M059J (cell line): Measurements from ENCODE around the gene EXPH5. TPM values are rescaled to one million over a fixed set of nuclear protein-coding genes. Genes with fewer than 3 reads are reported as not detected.

Source experiments
- DNase-seq: peaks from one replicate; pipeline ENCODE4 v3.0.0-alpha.2; 2012; ENCODE audit warnings: low read depth
- total RNA-seq: library from RNA; depleted of rRNA; stranded (reverse); fragments of >200 nt; shearing (Covaris generic); gene quantifications from 2 replicates; pipeline ENCODE4 v1.2.3, GENCODE V29; 2014

EXPH5 gene
- total RNA-seq, 1 experiment from 2014 or later = 2.3 TPM

DNA sequence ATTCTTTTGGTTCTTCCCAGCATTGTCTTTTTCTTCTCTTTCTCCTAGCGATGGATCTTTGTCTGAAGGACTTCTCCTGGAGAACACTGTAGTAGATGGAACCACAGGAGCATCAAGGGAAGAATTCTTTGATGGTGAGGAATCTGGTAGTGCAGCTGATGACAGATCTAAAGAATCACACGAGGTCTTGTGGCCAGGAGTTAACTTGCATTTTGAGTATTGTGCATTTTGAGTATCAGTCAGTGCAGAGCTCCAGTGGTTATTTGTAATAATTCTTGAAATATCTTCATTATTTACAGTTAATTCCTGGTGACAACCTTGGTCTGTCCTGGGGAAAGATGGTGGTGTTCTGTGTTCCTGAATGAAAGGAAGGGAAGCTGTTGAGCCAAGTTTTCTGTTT is 80.9 kb downstream of the EXPH5 start:
- no peak for DNase-seq

DNA sequence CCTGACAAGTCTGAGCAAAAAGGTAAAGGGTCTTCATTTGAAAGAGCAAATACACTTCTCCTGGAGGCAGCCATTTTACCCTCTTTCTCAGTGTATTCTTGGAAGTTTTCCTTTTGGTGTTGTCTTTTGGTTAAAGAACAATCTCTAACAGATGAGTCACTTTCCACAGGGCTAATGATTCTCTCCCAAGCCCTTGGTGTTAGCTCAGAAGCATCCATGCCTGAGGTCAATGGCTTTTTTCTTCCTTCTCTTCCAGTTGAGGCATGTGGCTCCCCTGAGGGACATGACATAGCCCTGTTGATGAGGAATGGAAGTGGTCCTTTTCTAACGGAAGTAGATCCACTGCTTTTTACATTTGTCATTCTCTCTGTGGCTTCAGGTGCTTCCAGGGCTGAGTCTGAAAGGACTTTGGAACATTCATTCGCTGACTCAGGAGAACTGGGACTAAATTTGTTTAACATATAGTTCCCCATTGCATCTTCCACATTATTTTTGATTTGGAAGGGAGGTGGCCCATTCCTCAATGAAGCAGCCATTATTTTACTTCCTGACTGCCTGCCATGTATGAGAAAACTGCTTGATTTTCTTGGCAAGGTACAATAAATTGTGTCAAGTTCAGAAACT is 81.6 kb downstream of the EXPH5 start:
- DNase-seq = peak; percentile 95

DNA sequence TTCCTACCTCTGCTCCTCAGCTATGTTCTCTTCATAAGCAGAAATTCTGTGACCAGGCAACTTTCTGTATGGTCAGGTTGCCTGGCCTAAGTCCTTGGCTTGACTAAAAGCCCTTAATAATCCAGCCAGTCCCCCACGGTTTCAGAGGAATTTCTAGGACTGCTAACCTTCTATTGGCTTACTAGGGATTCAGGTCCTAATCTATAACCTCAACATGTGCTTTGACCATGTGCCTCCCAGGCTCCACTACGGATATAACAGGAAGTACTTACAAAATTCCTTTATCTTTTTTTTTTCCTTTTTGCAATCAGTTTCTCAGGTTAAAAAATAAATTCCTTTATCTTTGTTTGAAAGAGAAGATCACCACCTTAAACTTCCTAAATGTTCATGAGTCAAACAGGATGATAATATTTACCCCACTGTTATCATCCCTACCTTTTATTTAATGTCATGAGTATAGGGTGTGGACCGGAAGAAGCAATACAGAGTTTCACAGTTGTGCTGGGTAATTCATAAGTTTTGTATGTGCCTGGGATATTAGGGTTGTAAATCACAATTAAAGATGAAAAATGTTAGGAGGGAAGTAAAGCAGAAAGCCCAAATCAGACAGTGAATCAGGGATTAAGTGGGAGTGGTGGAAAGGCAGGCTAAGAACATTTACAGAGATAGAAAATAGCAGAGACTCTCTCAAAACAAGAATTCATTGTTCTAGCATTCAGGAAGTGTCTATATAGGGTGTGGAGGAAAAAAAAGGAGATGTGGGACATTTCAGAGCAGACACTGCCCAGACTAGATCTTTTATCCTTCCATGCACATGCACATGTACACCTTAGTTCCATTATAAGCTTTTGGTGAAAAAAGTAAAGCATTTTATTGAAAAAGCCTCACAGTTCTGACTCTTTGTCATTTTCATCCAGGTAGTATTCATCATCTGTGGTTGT is 84.6 kb downstream of the EXPH5 start:
- no peak for DNase-seq

DNA sequence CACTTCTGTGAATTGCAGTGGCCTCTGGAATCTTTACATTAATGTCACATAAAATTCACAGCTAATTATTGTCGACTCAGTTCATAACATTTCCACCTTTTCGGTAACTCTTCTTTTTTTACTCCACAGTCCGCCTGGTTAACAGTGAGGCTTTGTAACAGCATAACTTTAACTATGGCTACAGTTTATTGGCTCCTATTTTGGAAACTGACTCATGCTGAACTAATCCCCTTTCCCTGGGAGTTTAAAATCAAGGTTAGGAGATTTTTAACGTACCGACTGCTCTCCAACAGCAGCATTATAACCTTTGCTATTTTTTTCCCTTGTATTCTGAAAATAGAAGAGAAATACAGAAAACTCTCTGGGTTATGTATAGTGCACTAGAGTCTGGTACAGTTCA is 92.2 kb downstream of the EXPH5 start:
- peak; percentile 53 for DNase-seq

DNA sequence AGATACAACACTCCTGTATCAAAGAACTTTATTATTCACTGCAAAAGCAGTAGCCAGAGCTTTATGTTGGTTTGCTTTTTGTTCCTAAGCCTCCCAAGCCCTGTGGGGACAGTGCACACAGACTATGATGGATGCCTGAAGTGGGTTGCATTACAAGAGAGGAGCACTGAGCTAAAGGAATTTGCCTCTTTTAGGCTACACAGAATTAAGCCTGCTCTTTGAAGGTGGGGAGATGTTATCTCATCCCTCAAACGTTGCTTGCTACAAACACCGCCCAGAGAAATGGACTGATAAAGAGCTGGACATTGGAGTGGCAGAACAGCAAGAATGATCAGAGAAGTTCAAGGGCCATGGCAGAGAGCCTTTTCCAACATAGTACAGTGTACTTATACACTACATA is 92.8 kb downstream of the EXPH5 start:
- DNase-seq = peak; percentile 11

DNA sequence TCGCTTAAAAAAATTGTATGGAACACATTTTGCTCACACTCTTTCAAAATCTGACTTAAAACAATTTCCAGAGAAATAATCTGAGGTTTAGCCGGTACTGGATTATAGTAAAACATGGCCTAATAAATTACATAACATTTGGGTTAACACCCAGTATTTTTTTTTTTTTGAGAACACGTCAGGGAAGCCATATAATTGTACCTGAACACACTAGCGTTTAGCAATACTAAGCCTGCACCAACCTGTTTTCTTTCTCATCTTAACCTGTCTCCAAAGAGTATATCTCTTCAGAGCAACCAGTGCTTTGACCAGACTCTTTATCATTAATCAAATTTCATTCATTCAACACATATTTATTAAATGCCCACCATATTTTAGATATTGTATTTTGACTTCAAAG is 93.4 kb downstream of the EXPH5 start:
- no peak for DNase-seq

DNA sequence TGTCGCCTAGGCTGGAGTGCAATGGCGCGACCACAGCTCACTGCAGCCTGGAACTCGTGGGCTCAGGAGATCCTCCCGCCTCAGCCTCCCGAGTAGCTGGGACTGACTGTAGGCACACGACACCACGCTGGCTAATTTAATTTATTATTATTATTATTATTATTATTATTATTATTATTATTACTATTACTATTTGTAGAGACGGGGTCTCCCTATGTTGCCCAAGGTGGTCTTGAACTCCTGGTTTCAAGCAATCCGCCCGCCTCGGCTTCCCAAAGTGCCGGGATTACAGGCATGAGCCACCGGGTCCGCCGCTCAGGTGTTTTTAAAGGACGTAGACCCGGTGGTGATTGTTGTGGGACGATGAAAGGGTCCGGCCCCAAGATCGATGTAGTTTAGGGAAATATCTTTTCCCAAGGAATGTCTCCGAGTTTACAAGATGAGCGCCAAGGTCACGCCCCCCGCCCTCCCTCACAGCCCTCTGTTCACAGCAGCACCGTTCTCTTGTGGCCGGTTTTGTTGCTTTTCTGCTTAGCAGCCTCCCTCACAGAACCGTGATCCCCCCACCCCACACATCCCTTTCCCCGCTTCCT is 94.7 kb downstream of the EXPH5 start:
- DNase-seq = no peak

DNA sequence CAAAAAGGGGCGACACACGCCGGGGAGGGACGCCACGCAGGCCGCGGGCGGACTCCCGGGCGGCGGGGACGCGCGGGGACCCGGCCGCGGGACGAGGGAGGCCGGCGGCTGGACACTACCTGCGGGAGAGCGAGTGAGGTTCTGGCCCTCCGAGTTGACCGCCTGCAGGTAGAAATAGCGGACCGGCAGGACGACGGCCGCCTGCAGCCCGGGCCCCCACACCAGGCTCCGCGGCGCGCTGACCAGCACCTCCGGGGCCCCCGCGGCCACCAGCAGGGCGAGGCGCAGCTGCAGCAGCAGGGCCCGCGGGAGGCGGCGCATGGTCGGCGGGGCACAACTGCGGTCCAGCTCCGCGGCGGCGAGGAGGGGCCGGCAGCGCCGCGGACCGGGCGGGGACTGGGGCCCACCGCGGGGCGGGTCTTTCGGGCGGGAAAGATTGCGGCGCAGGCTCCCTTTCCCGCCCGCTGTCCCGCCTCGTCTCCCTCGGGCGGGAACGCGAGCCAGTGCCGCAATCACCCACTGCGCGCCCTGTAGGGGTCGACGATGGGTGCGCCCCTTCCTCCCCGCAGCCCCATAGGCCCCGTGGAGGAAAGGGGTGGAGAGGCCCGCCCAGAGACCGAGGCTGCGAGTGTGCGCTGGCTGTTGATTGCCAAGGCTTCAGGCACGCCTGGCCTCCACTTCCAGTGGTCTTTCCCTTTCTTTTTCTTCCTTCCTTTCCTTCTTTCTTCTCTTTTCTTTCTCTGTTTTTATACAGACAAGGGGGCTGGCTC is 95.3 kb downstream of the EXPH5 start, which contains the start of gene POGLUT3:
Gene POGLUT3 (minus strand): TSS at position 339 of the 770 bp plus-strand sequence. CDS start 18 bp downstream, at position 321.
- peak; percentile 67 for DNase-seq

DNA sequence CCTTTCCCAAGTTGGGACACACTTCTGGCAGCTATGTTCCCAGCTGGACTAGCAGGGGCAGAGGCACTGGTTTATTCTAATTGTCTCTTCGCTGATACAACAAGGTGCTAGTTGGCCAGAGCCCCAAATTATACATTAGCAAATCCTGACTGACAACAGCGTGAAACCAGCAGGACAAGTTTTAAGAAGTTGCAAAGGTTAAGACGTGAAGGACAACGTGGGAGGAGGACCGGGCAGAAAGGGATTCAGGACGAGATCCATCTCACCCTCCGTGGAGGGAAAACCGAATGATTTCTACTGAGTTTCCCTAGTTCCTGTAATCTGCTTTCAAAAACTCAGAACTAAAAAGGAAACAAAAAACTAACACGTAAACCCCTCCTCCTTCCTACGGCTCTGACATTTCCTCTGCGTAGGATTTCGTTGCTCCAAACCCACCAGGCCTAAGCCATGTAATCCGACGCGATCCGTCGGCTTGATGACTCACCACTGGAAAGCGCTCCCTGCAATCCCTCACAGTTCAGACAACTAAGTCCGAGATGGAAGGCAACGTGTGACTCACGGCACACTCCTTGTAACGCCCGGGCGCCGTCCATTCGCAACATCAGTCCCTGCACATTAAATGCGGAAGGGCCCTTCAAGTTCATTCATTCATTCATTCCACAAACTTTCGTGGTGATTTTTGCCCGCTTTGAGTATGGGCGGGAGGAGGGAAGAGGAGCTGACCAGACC is 96.1 kb downstream of the EXPH5 start:
- DNase-seq = peak; percentile 99

DNA sequence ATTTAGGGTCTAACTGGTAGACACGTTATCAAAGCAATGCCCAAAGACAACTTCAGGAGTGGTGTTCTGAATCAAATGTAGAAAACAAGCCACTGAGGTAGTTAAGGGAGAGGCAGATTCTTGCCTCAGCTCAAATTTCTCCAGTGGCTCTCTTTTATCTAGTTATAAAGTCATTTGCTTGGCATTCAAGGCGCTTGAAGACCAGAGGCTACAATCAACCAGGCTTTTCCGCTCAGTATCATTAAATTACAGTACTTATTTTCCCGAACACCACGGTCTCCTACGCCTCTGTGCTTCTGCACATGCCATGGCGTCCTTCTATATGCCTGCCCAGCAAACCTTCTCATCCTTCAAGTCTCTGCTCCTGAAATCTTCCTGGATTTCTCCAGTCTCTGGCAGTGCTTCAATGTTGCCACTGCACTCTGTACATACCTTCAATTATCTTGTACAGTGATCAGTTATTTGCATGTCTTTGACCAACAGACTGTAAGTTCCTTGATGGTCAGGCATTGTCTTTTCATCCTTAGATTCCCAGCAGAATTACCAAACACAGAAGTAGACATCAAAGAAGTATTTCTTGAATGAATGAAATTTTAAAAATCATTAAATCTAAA is 96.8 kb downstream of the EXPH5 start:
- peak; percentile 20 for DNase-seq

DNA sequence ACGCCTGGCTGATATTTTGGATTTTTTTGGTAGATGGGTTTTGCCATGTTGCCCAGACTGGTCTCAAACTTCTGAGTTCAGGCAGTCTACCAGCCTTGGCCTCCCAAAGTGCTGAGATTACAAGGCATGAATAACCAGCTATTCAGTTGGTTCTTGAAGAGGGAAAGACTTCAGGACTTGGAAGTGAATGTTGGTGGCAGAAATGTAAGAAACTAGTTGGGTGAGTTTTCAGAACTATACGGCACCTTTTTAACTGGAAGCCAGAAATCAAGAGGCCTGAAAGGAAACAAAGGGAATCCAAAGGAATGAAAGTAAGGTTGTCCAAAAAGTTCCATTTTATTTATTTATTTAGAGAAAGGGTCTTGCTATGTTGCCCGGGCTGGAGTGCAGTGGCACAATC is 98.2 kb downstream of the EXPH5 start:
- no peak for DNase-seq

DNA sequence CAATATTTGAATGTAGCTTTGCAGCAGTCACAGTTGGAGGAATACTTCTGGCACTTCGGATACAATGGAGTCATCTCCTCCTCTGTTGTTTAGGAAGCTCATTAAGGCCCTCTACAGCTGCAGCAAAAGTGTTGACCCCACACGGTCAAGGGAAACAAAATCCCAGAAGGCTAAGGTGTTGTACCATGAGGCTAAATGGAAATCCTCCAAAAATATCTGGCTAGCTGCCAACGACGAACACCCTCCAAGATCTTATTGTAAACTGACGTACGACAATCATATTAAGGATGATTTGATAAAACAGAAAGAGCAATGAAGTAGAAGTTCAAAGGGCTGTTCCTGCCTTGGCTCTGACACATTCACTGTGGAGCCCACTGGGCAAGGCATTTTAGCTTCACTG is 99.4 kb downstream of the EXPH5 start:
- DNase-seq = no peak

DNA sequence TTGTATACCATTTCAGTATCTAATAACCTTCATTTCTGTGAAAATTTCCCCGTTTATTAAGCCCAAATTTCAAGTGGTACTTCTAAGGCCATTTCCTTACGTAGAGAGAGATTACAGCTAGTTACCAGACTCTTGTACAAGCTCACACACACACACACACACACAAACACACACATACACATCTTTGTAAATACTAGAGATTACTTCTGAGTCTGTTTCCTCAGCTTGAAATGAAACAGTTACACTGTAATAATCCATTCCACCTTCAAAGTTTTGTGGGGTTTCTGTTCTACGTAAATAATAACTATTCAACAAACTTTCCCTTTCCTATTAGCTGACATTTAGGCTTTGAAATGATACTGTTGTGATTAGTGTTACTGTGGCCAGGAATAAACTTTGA is 101.6 kb downstream of the EXPH5 start:
- no peak for DNase-seq

DNA sequence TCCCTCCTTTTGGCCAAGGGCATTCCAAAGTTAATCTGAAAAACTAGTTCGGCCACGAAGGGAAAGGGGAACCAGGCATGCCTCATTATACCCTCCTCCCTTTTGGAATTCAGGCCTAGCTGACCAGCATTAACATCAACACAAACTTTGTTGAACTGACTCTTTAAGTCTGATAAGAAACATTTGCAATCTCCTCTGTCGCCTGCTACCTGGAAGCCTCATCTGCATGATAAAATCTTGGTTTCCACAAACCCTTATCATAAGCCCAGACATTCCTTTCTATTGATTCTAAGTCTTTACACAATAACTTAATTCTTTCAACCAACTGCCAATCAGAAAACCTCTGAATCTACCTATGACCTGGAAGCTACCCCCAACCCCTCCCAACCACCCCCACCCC is 106.7 kb downstream of the EXPH5 start:
- DNase-seq = no peak

DNA sequence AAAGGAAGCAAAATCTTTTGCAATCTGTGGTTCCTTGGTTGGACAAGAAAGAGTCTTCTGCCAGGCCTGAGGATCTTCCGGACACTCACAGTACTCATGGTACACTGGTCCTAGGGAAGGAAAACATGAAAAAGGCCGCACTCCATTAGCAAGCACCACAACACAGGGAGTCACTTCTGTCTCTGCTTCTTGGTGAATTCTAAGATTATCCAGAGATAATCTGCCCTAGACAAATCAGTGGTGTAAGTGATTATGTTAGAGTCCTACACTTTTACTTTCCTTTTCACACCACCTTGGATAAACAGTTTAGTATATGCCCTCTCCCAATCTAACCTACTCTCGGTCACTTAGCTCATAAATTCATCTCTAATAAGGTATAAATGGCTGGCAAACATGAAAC is 107.2 kb downstream of the EXPH5 start:
- no peak for DNase-seq

DNA sequence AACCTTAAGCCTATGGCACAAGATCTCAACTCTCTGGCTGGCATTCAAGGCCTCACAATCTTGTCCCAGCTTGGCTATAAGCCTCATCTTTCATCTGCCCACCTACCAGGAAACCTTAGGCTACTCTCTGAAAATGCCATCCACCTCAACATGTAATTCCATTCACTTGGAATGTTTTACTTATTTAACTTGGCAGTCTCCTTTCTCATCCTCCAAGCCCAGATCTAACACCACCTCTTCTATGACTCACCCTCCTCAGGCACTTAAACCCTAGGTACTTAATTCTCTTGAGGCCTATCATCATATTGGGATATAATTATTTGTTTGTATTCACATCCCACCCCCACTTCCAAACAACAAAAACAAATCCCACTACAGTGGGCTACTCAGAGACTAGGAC is 110.4 kb downstream of the EXPH5 start:
- peak; percentile 65 for DNase-seq

DNA sequence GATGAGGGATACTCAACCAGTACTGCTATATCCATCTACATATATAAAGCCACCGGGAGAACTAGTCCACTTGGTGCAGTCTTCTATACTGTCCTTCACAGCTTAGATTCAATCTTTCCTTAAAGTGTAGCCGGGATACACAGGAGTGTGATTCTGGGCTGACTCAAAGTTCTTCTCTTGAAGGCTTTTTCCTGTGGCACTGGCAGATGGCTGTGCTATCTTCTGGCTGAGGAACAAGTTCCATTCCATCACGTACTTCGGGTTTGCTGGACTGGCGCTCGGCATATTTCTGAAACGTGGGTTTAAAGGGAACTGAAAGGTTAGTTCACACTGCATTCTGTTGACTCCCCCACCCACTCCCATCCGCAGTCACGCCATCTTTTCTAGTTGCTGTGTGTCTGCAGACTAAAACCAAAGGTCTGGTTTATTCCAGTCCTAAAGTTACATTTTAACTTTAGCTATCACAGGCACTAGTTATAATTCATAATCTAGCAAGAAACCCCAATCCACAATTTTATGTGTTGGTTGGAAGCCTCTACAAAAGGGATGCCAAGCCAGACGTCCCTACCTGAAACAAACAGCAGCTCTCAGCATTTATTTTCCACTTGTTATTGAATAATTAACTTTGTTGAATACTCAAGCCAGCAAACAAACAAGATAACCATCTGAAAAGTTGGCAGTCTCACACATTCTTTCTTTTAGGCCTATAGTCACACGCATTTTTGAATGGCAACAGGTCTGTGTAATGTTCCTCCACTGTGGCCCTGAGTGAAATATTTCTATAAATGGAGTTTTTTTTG is 118.7 kb downstream of the EXPH5 start:
- no peak for DNase-seq

DNA sequence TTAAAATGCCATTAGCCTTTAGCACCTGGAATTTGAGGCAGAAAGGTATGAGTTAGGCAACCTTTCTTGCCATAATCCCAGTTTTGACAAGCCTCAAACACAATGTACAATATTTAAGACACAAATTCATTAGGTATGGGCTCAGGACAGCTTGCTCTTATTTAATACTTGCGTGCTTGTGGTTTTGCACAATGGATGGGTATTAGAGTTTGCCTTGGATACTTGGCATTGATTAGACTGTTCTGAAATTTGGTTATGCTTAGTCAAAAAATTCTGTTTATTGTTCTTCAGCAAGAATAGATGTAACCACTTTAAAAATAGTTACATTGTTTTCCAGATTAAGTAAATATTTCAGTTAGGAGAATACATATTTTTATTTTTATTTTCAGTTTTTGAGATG is 120.9 kb downstream of the EXPH5 start:
- no peak for DNase-seq

DNA sequence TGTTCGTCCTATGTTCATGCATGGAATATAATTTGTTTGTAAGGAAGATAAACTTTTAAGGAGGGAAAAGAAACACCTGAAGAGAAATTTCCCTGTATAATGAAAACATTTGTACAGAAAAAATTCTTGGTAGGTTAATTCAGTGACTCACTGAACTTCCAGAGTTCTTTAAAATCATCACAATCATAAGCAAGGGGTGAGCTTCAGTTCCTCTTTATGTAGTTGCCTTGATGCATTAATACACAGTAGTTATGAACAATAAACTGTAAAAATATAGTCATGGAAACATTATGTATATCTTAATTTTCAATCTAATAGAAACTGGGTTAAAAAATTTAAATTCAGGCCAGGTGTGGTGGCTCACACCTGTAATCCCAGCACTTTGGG is 125.1 kb downstream of the EXPH5 start:
- DNase-seq = no peak
